BLaER1 treated with 17β-estradiol and CSF1 and Interleukin-3, amounts not matched to agents 10 nM and 100 nM (cell line): ENCODE results near the gene EXOC1.

Experiments used
- H3K27ac ChIP-seq, 11 experiments: shearing (Covaris generic); formaldehyde crosslinking; 2 replicates each; pipeline ENCODE4 v1.8.1; 2022
- H3K27me3 ChIP-seq, 11 experiments: shearing (Covaris generic); formaldehyde crosslinking; 2 replicates each; pipeline ENCODE4 v1.8.1; 2022
- H3K36me3 ChIP-seq, 11 experiments: shearing (Covaris generic); formaldehyde crosslinking; 2 replicates each; pipeline ENCODE4 v1.8.1; 2022
- H3K4me1 ChIP-seq, 10 experiments: shearing (Covaris generic); formaldehyde crosslinking; 2 replicates each; pipeline ENCODE4 v1.8.1; 2022
- H3K4me2 ChIP-seq, 11 experiments: shearing (Covaris generic); formaldehyde crosslinking; 2 replicates each; pipeline ENCODE4 v1.8.1; 2022
- H3K4me3 ChIP-seq, 10 experiments: shearing (Covaris generic); formaldehyde crosslinking; 2 replicates each; pipeline ENCODE4 v1.8.1; 2022
- H3K9ac ChIP-seq, 11 experiments: shearing (Covaris generic); formaldehyde crosslinking; 2 replicates each; pipeline ENCODE4 v1.8.1; 2022
- H3K9me3 ChIP-seq, 11 experiments: shearing (Covaris generic); formaldehyde crosslinking; replicated peaks in 1 of 11; 2 replicates each; pipeline ENCODE4 v1.8.1; 2022
- H4K20me1 ChIP-seq, 11 experiments: shearing (Covaris generic); formaldehyde crosslinking; 2 replicates each; pipeline ENCODE4 v1.8.1; 2022
- Cebpa-rat ChIP-seq, 11 experiments: shearing (Covaris generic); IDR thresholded peaks; 2 replicates each; pipeline ENCODE4 v1.8.1; 2022

The EXOC1 gene

GRCh38 chr4:55947912-55948725, 94.7 kb downstream of the EXOC1 start:
- Histone ChIP-seq H3K27ac (peak overlapping the region; percentile 93 to 99 (median 96)), H3K9ac (peak overlapping the region; percentile 93 to 98 (median 96))

GRCh38 chr4:55948726-55949481, 95.5 kb downstream of the EXOC1 start, which contains the start of gene CEP135:
Gene CEP135, plus strand, starts transcription at chr4:55948945. Its CDS starts 3,186 bp downstream, at chr4:55952131.
- H3K36me3 ChIP-seq: peaks cover 18 to 24% (median 20%) of the 10 kb centered on the region in 11 experiments
- H3K4me1 ChIP-seq: peaks cover 33 to 62% (median 37%) of the 10 kb centered on the region in 10 experiments

More at GRCh38 chr4:55947912-55948725, 94.7 kb downstream of the EXOC1 start:
- Histone ChIP-seq H3K36me3 (peaks cover 11 to 16% (median 12%) of the 10 kb centered on the region in 11 experiments), H3K4me2 (peak overlapping the region; percentile 81 to 97 (median 90)), H3K4me1 (peaks cover 33 to 65% (median 37%) of the 10 kb centered on the region in 10 experiments), H4K20me1 (no peaks in the 10 kb centered on the region), H3K4me3 (peak overlapping the region; percentile 58 to 87 (median 76)), H3K27me3 (no peaks in the 10 kb centered on the region), H3K9me3 (peaks cover 0 to 6% (median 0%) of the 10 kb centered on the region in 11 experiments; a peak in 1 of 22 replicates)
- TF ChIP-seq Cebpa-rat (IDR thresholded peaks at IDR 0.05): no peak

GRCh38 chr4:55949482-55949802, 96.0 kb downstream of the EXOC1 start:
- Histone ChIP-seq H3K4me2 (peak overlapping the region; percentile 83 to 99 (median 92)), H3K27ac (peak overlapping the region; percentile 93 to 99 (median 96)), H3K9ac (peak overlapping the region; percentile 93 to 98 (median 96)), H3K4me3 (peak overlapping the region; percentile 58 to 87 (median 76)), H3K9me3 (peaks cover 0 to 6% (median 0%) of the 10 kb centered on the region in 11 experiments; a peak in 1 of 22 replicates), H3K4me1 (peaks cover 33 to 57% (median 37%) of the 10 kb centered on the region in 10 experiments), H3K36me3 (peaks cover 23 to 29% (median 25%) of the 10 kb centered on the region in 11 experiments), H4K20me1 (no peaks in the 10 kb centered on the region), H3K27me3 (no peaks in the 10 kb centered on the region)
- no peak for TF ChIP-seq Cebpa-rat (IDR thresholded peaks at IDR 0.05)

More at GRCh38 chr4:55948726-55949481, 95.5 kb downstream of the EXOC1 start, which contains the start of gene CEP135:
- no peak for TF ChIP-seq Cebpa-rat (IDR thresholded peaks at IDR 0.05)
- Histone ChIP-seq H4K20me1 (no peaks in the 10 kb centered on the region), H3K9me3 (peaks cover 0 to 6% (median 0%) of the 10 kb centered on the region in 11 experiments; a peak in 1 of 22 replicates), H3K27me3 (no peaks in the 10 kb centered on the region), H3K9ac (peak within 1 kb of the TSS; percentile 93 to 98 (median 96)), H3K4me3 (peak within 1 kb of the TSS; percentile 58 to 87 (median 76)), H3K4me2 (peak within 1 kb of the TSS; percentile 83 to 99 (median 93)), H3K27ac (peak within 1 kb of the TSS; percentile 93 to 99 (median 96))

- Histone ChIP-seq H3K4me2 (peak overlapping the region in 7 of 11 experiments; percentile 83 to 99 (median 92); a peak in 8 of 22 replicates), H4K20me1 (no peaks in the 10 kb centered on the region), H3K4me1 (peaks cover 26 to 38% (median 34%) of the 10 kb centered on the region in 10 experiments), H3K4me3 (peak overlapping the region in 2 of 10 experiments; percentile 58 to 72; a peak in 3 of 20 replicates), H3K36me3 (peaks cover 41 to 48% (median 44%) of the 10 kb centered on the region in 11 experiments), H3K9ac (peak overlapping the region in 2 of 11 experiments; percentile 93 to 96; a peak in 3 of 22 replicates), H3K27ac (peak overlapping the region in 2 of 11 experiments; percentile 99; a peak in 4 of 22 replicates), H3K27me3 (no peaks in the 10 kb centered on the region), H3K9me3 (no peaks in the 10 kb centered on the region)
- TF ChIP-seq Cebpa-rat (IDR thresholded peaks at IDR 0.05): no peak
Observed at GRCh38 chr4:55951191-55951922, 97.9 kb downstream of the EXOC1 start.
